Mammary epithelial cell (primary cell): ENCODE data around the gene BET1.

ENCODE experiments used
- EZH2 ChIP-seq: IDR thresholded peaks from 2 replicates; pipeline ENCODE4 v1.6.1; 2012; ENCODE audit warnings: low read length, inconsistent platforms, borderline replicate concordance
- TF ChIP-seq, protein P1 (sequence below), 2 donors: IDR thresholded peaks in 1 of 2; conservative IDR thresholded peaks in 1 of 2; 2 replicates each; pipeline ENCODE4 v1.5.1; 2011 to 2012; ENCODE audit warnings: inconsistent platforms in 2 of 2, low read length in 2 of 2, mild to moderate bottlenecking in 2 of 2, control low read depth in 1 of 2, low read depth in 1 of 2; ENCODE audit not compliant: insufficient read depth in 1 of 2; ENCODE audit errors: extremely low read depth in 1 of 2

DNA sequence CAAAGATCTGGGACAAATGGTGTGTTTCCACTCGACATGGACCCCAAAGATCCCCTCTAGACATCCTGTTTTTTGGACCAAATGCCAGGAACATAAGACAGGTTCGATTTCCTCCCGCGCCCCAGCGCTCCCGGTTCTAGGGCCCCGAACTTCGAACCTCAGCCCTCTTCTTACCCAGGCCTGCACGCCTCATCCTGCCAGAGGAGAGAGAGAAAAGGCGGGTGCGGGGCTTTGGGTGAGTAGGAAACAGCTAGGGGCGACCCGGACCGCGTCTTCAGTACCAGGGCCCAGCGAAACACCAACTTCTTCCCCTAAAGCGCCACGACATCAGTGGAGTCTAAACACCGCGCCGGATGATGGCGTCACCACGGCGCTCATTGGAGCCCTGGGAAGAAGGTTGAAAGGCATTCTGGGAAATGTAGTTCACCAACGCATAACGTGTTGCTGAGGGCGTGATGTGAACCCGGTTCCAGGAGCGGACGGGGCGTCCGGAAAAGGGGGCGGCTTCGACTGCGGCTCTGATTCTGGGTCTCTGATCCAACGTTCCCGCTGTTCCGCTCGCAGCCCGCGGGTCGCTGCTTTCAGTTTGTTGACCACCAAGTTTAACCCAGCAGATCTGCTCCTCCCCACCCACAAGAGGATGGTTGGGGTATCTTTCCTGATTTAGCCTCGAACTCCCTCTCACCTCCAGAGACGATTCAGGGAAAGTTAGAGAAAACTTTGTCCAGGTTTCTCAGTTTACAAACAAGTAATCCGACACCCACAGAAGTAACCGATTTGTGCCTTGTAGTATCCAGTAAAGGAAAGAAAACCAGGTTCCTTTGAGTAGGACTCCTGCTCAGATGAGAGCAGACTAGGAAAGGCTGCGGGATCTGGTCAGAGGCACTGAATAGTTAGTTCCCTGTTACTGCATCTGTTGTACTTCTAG, at the start of gene BET1:
- TF ChIP-seq, protein P1, sequence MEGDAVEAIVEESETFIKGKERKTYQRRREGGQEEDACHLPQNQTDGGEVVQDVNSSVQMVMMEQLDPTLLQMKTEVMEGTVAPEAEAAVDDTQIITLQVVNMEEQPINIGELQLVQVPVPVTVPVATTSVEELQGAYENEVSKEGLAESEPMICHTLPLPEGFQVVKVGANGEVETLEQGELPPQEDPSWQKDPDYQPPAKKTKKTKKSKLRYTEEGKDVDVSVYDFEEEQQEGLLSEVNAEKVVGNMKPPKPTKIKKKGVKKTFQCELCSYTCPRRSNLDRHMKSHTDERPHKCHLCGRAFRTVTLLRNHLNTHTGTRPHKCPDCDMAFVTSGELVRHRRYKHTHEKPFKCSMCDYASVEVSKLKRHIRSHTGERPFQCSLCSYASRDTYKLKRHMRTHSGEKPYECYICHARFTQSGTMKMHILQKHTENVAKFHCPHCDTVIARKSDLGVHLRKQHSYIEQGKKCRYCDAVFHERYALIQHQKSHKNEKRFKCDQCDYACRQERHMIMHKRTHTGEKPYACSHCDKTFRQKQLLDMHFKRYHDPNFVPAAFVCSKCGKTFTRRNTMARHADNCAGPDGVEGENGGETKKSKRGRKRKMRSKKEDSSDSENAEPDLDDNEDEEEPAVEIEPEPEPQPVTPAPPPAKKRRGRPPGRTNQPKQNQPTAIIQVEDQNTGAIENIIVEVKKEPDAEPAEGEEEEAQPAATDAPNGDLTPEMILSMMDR (conservative IDR thresholded peaks at IDR 0.05 in 1 of 2, IDR thresholded peaks at IDR 0.05 in 1 of 2; ENCODE audit: extremely low read depth in 1 of 2, insufficient read depth in 1 of 2, low read depth in 1 of 2, low read length in 2 of 2), result no peak
- no peak for TF ChIP-seq EZH2
